Panc1 (cell line): ENCODE measurements around the gene GLS. TPM values are rescaled to one million over a fixed set of nuclear protein-coding genes. Genes with fewer than 3 reads are reported as not detected.

ENCODE experiments used
- ATAC-seq: fragments of 200-7000 bp; cut with Tn5 transposase; 2 replicates; pipeline ENCODE4 v1.9.1; 2020; ENCODE audit warnings: mild to moderate bottlenecking, moderate library complexity
- BruUV-seq: library from RNA; stranded (reverse); fragments of 400-500 nt; replicated peaks from 2 replicates; lab custom pipeline; 2021; lab: Mats Ljungman, UMichigan
- CTCF ChIA-PET: fragments of 300-600 bp; sonication (Branson Sonifier 250); formaldehyde crosslinking; loops from one replicate; lab custom pipeline; 2022; ENCODE audit warnings: antibody characterized with exemption; lab: Charles Lee
- POLR2A ChIA-PET: fragments of 300-600 bp; sonication (Branson Sonifier 250); formaldehyde crosslinking; loops from one replicate; lab custom pipeline; 2022; ENCODE audit warnings: antibody characterized with exemption; lab: Charles Lee
- DNase-seq: peaks from one replicate; pipeline ENCODE4 v3.0.0-alpha.2; 2010; ENCODE audit warnings: low read depth, low spot score
- H3K27ac ChIP-seq: 2 replicates; pipeline ENCODE4 v1.5.1; 2011; ENCODE audit warnings: mild to moderate bottlenecking, low read length, inconsistent platforms
- H3K27me3 ChIP-seq: fragments of 200-500 bp; sonication (Bioruptor generic); 2 replicates; pipeline ENCODE4 v1.6.0; 2014; ENCODE audit warnings: low read length, inconsistent platforms; ENCODE audit not compliant: control insufficient read depth, insufficient read depth
- H3K36me3 ChIP-seq: fragments of 200-500 bp; sonication (Bioruptor generic); 2 replicates; pipeline ENCODE4 v1.5.1; 2014; ENCODE audit warnings: inconsistent platforms, mild to moderate bottlenecking, low read length, moderate library complexity; ENCODE audit not compliant: control insufficient read depth, insufficient read depth
- H3K4me1 ChIP-seq: 2 replicates; pipeline ENCODE4 v1.5.1; 2011; ENCODE audit warnings: inconsistent platforms, mild to moderate bottlenecking, low read length, moderate library complexity; ENCODE audit not compliant: control insufficient read depth, insufficient read depth
- H3K4me3 ChIP-seq, 2 experiments: 2 replicates each; pipeline ENCODE4 v1.5.1; 2011 to 2012; ENCODE audit warnings: low read depth in 2 of 2, low read length in 2 of 2, mild to moderate bottlenecking in 2 of 2, inconsistent platforms in 1 of 2, moderate library complexity in 1 of 2
- H3K9me3 ChIP-seq: fragments of 200-500 bp; sonication (Bioruptor generic); 2 replicates; pipeline ENCODE4 v1.5.1; 2014; ENCODE audit warnings: low read depth, mild to moderate bottlenecking, inconsistent platforms, low read length, moderate library complexity; ENCODE audit not compliant: control insufficient read depth, insufficient read depth
- CTCF ChIP-seq: fragments of 450-650 bp; IDR thresholded peaks from 2 replicates; pipeline ENCODE4 v1.5.1; 2017; ENCODE audit warnings: mild to moderate bottlenecking
- POLR2AphosphoS5 ChIP-seq: IDR thresholded peaks from 2 replicates; pipeline ENCODE4 v1.6.1; 2012; ENCODE audit warnings: mild to moderate bottlenecking, low read depth, low read length, moderate library complexity
- REST ChIP-seq, 2 experiments: IDR thresholded peaks; 2 replicates each; pipeline ENCODE4 v1.6.1; 2011 to 2012; ENCODE audit warnings: low read depth in 2 of 2, control low read depth in 1 of 2, low read length in 1 of 2, mild to moderate bottlenecking in 1 of 2, moderate library complexity in 1 of 2; ENCODE audit not compliant: insufficient read depth in 1 of 2
- SIN3A ChIP-seq: IDR thresholded peaks from 2 replicates; pipeline ENCODE4 v1.6.1; 2012; ENCODE audit warnings: low read depth, mild to moderate bottlenecking, low read length, moderate library complexity, borderline replicate concordance; ENCODE audit not compliant: insufficient read depth
- TCF7L2 ChIP-seq: IDR thresholded peaks from 2 replicates; pipeline ENCODE4 v1.6.1; 2011; ENCODE audit warnings: mild to moderate bottlenecking, low read depth, low read length, inconsistent platforms
- in situ Hi-C: cut with HindIII; loops from 2 replicates; pipeline ENCODE4 v1.10.0; 2016; ENCODE audit warnings: low sequenced_read_pairs, low pct_unique_long_range_greater_than_20kb
- intact Hi-C: fragments of 100-400 bp; cut with micrococcal nuclease; formaldehyde crosslinking; loops from one replicate; pipeline ENCODE4 v1.10.0; 2022; ENCODE audit not compliant: unreplicated experiment
- total RNA-seq: library from RNA; stranded (reverse); gene quantifications from one replicate; pipeline ENCODE4 v1.2.1, GENCODE V29; 2021; ENCODE audit not compliant: unreplicated experiment

GLS gene
- total RNA-seq, 1 experiment from 2014 or later, result 93.9 TPM

- TF ChIP-seq CTCF, result no peak
- TF ChIP-seq SIN3A, result no peak
- TF ChIP-seq POLR2AphosphoS5, result no peak
- no peak for TF ChIP-seq REST (IDR thresholded peaks at IDR 0.05; ENCODE audit: insufficient read depth in 1 of 2, low read depth in 2 of 2, low read length in 1 of 2)
- no peak for TF ChIP-seq TCF7L2
- Histone ChIP-seq H3K27ac (peak overlapping the region; percentile 94), H3K4me1 (peaks cover 26% of the 10 kb centered on the region), H3K27me3 (no peaks in the 10 kb centered on the region), H3K9me3 (no peaks in the 10 kb centered on the region), H3K36me3 (peaks cover 5% of the 10 kb centered on the region), H3K4me3 (peak overlapping the region; percentile 89 to 92)
- ATAC-seq (peak; percentile 8), DNase-seq (no peak)
- no TSS peak for BruUV-seq
- CTCF ChIA-PET, result no interaction called here
- intact Hi-C loops (no loop called here), in situ Hi-C loops (no loop called here)
- POLR2A ChIA-PET, result interaction anchor here (0.6 to 1.0 kb wide), 2 partner anchors 21 to 29 kb away, joined by 4 to 7 read pairs; no protein-coding TSS in a partner anchor
Measured at GRCh38 chr2:190879474-190880377, 895 bp upstream of the GLS start.

GRCh38 chr2:190881084-190881597, 520 bp downstream of the GLS start:
- Histone ChIP-seq H3K27ac (peak overlapping the region; percentile 88), H3K9me3 (no peaks in the 10 kb centered on the region), H3K27me3 (no peaks in the 10 kb centered on the region), H3K36me3 (peaks cover 5% of the 10 kb centered on the region), H3K4me1 (peaks cover 27% of the 10 kb centered on the region), H3K4me3 (peak overlapping the region; percentile 89 to 92)
- DNase-seq (no peak), ATAC-seq (peak; percentile 39)
- no TSS peak for BruUV-seq
- CTCF ChIA-PET, result no interaction called here
- TF ChIP-seq SIN3A (no peak), TCF7L2 (no peak), POLR2AphosphoS5 (no peak), REST (IDR thresholded peaks at IDR 0.05; ENCODE audit: insufficient read depth in 1 of 2, low read depth in 2 of 2, low read length in 1 of 2) (no peak), CTCF (no peak)
- in situ Hi-C loops (no loop called here), intact Hi-C loops (no loop called here)
- POLR2A ChIA-PET, result interaction anchor here (0.5 to 0.6 kb wide), 2 partner anchors 21 to 284 kb away, joined by 7 to 8 read pairs; no protein-coding TSS in a partner anchor
